BJ (cell line): ENCODE measurements around the gene SLC35A2. TPM values are rescaled to one million over a fixed set of nuclear protein-coding genes. Genes with fewer than 3 reads are reported as not detected.
"Not testable (repeated sequence)": the region's sequence is repeated elsewhere in the genome, so short reads cannot be mapped to it uniquely, and the experiment has no call there.

Source experiments
- CTCF ChIA-PET: fragments of 350-600 bp; formaldehyde crosslinking; extraction: SDS; loops from one replicate; lab custom pipeline; 2021; ENCODE audit warnings: antibody characterized with exemption, inconsistent platforms; lab: Yijun Ruan, JAX
- POLR2A ChIA-PET: fragments of 300-600 bp; sonication (Branson Sonifier 250); formaldehyde crosslinking; extraction: SDS; loops from one replicate; lab custom pipeline; 2021; ENCODE audit warnings: antibody characterized with exemption; lab: Charles Lee
- DNase-seq: peaks from one replicate; pipeline ENCODE4 v3.0.0-alpha.2; 2011; ENCODE audit warnings: low read depth
- H3K27me3 ChIP-seq: 2 replicates; pipeline ENCODE4 v1.6.0; 2011; ENCODE audit warnings: low read length; ENCODE audit not compliant: control insufficient read depth, insufficient read depth
- H3K36me3 ChIP-seq: 2 replicates; pipeline ENCODE4 v1.5.1; 2011; ENCODE audit warnings: low read length; ENCODE audit not compliant: control insufficient read depth, insufficient read depth
- H3K4me3 ChIP-seq: 2 replicates; pipeline ENCODE4 v1.5.1; 2011; ENCODE audit warnings: low read depth, mild to moderate bottlenecking, control low read depth, low read length
- polyA plus RNA-seq: library from polyadenylated mRNA; depleted of rRNA; stranded (reverse); fragments of >200 nt; gene quantifications from 2 replicates; pipeline ENCODE4 v1.2.3, GENCODE V29; 2011
- TF ChIP-seq, protein P1 (sequence below): IDR thresholded peaks from 2 replicates; pipeline ENCODE4 v1.5.1; 2011; ENCODE audit warnings: low read depth, mild to moderate bottlenecking, control low read depth, inconsistent platforms, low read length, moderate library complexity; ENCODE audit not compliant: insufficient read depth

The SLC35A2 gene
- polyA plus RNA-seq, 1 experiment = 69.3 TPM

- Histone ChIP-seq H3K4me3 (peak overlapping the region; percentile 51), H3K36me3 (peaks cover 6% of the 10 kb centered on the region; the same call in 1 of the 2 replicates), H3K27me3 (no peaks in the 10 kb centered on the region)
- peak; percentile 51 for DNase-seq
- TF ChIP-seq, protein P1, sequence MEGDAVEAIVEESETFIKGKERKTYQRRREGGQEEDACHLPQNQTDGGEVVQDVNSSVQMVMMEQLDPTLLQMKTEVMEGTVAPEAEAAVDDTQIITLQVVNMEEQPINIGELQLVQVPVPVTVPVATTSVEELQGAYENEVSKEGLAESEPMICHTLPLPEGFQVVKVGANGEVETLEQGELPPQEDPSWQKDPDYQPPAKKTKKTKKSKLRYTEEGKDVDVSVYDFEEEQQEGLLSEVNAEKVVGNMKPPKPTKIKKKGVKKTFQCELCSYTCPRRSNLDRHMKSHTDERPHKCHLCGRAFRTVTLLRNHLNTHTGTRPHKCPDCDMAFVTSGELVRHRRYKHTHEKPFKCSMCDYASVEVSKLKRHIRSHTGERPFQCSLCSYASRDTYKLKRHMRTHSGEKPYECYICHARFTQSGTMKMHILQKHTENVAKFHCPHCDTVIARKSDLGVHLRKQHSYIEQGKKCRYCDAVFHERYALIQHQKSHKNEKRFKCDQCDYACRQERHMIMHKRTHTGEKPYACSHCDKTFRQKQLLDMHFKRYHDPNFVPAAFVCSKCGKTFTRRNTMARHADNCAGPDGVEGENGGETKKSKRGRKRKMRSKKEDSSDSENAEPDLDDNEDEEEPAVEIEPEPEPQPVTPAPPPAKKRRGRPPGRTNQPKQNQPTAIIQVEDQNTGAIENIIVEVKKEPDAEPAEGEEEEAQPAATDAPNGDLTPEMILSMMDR = peak; percentile 66
- CTCF ChIA-PET = interaction anchor here (1.0 to 1.5 kb wide), 3 partner anchors 20 to 151 kb away, joined by 3 read pairs; partner anchors contain the start of gene SLC35A2
- POLR2A ChIA-PET = no interaction called here
These were observed 19.8 kb downstream of the SLC35A2 start for GRCh38 chrX:48891402-48892288.

DNA sequence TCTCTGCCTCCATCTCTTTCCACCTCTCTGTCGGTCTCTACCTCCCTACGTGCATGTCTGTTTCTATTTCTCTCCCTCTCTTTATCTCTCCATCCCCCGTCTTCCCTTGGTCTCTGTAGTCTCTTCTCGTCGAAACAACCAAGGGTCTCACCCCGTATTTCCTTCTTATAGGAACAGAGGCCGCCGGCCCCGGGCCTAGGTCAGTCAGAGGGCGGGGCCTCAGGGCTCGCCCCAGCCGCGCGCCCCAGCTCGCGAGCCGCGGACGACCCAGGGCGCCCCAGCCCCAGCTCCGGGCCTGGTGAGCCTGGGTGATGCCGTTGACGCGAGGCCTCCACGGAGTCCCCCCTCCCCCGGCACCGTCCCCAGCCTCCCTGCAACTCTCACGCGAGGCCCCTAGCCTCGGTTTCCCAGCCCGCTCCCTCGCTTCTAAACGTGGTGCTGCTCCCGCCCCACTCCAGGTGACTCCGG is 20.5 kb downstream of the SLC35A2 start:
- no peaks in the 10 kb centered on the region for H3K27me3 ChIP-seq
- TF ChIP-seq, protein P1 = no peak
- ChIA-PET CTCF (interaction anchor here (1.1 to 1.5 kb wide), 2 partner anchors 20 to 151 kb away, joined by 3 read pairs; partner anchors contain the start of gene SLC35A2), POLR2A (no interaction called here)
- H3K4me3 ChIP-seq = peak overlapping the region; percentile 51
- H3K36me3 ChIP-seq = peaks cover 6% of the 10 kb centered on the region; the same call in 1 of the 2 replicates
- DNase-seq = no peak

- TF ChIP-seq, protein P1 = no peak
- Histone ChIP-seq H3K27me3 (no peaks in the 10 kb centered on the region), H3K4me3 (peak overlapping the region; percentile 51), H3K36me3 (peaks cover 6% of the 10 kb centered on the region; the same call in 1 of the 2 replicates)
- DNase-seq = no peak
- ChIA-PET POLR2A (no interaction called here), CTCF (interaction anchor here (1.1 kb wide), 1 partner anchor 21 kb away, joined by 3 read pairs; the partner anchor contains the start of gene SLC35A2)
These were observed 21.0 kb downstream of the SLC35A2 start for GRCh38 chrX:48890296-48890925.

DNA sequence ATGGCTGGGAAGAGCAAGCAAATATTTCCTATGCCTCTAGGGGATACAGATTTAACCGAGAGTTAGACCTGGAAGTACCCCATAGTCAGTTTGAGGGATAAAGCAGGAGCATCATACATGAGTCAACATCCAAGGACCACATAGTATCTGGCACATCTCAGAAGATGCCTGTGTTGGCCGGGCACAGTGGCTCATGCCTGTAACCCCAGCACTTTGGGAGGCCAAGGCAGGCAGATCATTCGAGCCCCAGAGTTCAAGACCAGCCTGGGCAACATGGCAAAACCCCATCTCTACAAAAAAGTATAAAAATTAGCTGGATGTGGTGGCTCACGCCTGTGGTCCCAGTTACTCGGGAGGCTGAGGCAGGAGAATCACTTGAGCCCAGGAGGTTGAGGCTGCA is 24.9 kb downstream of the SLC35A2 start:
- H3K27me3 ChIP-seq, DNase-seq, H3K36me3 ChIP-seq, POLR2A ChIA-PET, H3K4me3 ChIP-seq, CTCF ChIA-PET: not testable (repeated sequence)

GRCh38 chrX:48883729-48884128 is 27.7 kb downstream of the SLC35A2 start:
- TF ChIP-seq, protein P1 = no peak
- POLR2A ChIA-PET = no interaction called here
- CTCF ChIA-PET = no interaction called here
- Histone ChIP-seq H3K36me3 (no peaks in the 10 kb centered on the region), H3K27me3 (no peaks in the 10 kb centered on the region), H3K4me3 (no peak overlapping the region)
- DNase-seq = no peak

GRCh38 chrX:48876944-48877343 is 34.5 kb downstream of the SLC35A2 start:
- H3K36me3 ChIP-seq, H3K27me3 ChIP-seq, H3K4me3 ChIP-seq, CTCF ChIA-PET, POLR2A ChIA-PET, DNase-seq: not testable (repeated sequence)

GRCh38 chrX:48872017-48872416 is 39.4 kb downstream of the SLC35A2 start:
- CTCF ChIA-PET, H3K4me3 ChIP-seq, POLR2A ChIA-PET, H3K27me3 ChIP-seq, H3K36me3 ChIP-seq, DNase-seq: not testable (repeated sequence)
